AG08395 (cell line): Measurements from ENCODE around the gene BRD1.
"Not testable (repeated sequence)": the region's sequence is repeated elsewhere in the genome, so short reads cannot be mapped to it uniquely, and the experiment has no call there.

Experiments used
- DNase-seq: peaks from one replicate; pipeline ENCODE4 v3.0.0; 2012; ENCODE audit warnings: mixed read lengths, low spot score

Gene BRD1

GRCh38 chr22:49768077-49768910 lies 59.4 kb downstream of the BRD1 start:
- DNase-seq, result no peak

GRCh38 chr22:49767355-49768062 lies 60.2 kb downstream of the BRD1 start:
- peak; percentile 45 for DNase-seq

GRCh38 chr22:49765951-49766350 lies 61.7 kb downstream of the BRD1 start:
- DNase-seq, result no peak

GRCh38 chr22:49765091-49765771 lies 62.4 kb downstream of the BRD1 start:
- DNase-seq, result no peak

- DNase-seq, result peak; percentile 64
These were observed 63.5 kb downstream of the BRD1 start for GRCh38 chr22:49764127-49764581.

GRCh38 chr22:49763696-49764095 lies 64.0 kb downstream of the BRD1 start:
- no peak for DNase-seq

- no peak for DNase-seq
These were observed 64.5 kb downstream of the BRD1 start for GRCh38 chr22:49763138-49763537.

GRCh38 chr22:49762571-49762970 lies 65.1 kb downstream of the BRD1 start:
- DNase-seq, result not testable (repeated sequence)

GRCh38 chr22:49761836-49762235 lies 65.8 kb downstream of the BRD1 start:
- DNase-seq, result no peak

- no peak for DNase-seq
These were observed 66.8 kb downstream of the BRD1 start for GRCh38 chr22:49760630-49761571.

GRCh38 chr22:49760280-49760629 lies 67.4 kb downstream of the BRD1 start:
- no peak for DNase-seq

- no peak for DNase-seq
These were observed 71.0 kb downstream of the BRD1 start for GRCh38 chr22:49756676-49757075.

GRCh38 chr22:49756201-49756600 lies 71.5 kb downstream of the BRD1 start:
- no peak for DNase-seq

- DNase-seq, result no peak
These were observed 72.1 kb downstream of the BRD1 start for GRCh38 chr22:49755631-49756001.

GRCh38 chr22:49754696-49755630 lies 72.7 kb downstream of the BRD1 start:
- no peak for DNase-seq

GRCh38 chr22:49753961-49754695 lies 73.5 kb downstream of the BRD1 start:
- DNase-seq, result no peak

- DNase-seq, result no peak
These were observed 74.3 kb downstream of the BRD1 start for GRCh38 chr22:49753276-49753890.

GRCh38 chr22:49752598-49753091 lies 75.0 kb downstream of the BRD1 start:
- no peak for DNase-seq

- DNase-seq, result no peak
These were observed 75.6 kb downstream of the BRD1 start for GRCh38 chr22:49751966-49752597.
